IMR-90 (cell line): ENCODE data around the gene KICS2. TPM values are rescaled to one million over a fixed set of nuclear protein-coding genes. Genes with fewer than 3 reads are reported as not detected.

Experiments used
- ATAC-seq: fragments of 200-7000 bp; cut with Tn5 transposase; 2 replicates; pipeline ENCODE4 v1.9.1; 2020; ENCODE audit warnings: low read depth, mild to moderate bottlenecking, moderate library complexity
- BruUV-seq: library from RNA; stranded (reverse); fragments of 400-500 nt; replicated peaks from 2 replicates; lab custom pipeline; 2021; lab: Mats Ljungman, UMichigan
- CTCF ChIA-PET: fragments of 300-600 bp; formaldehyde crosslinking; extraction: SDS; loops from one replicate; lab custom pipeline; 2021; ENCODE audit warnings: antibody characterized with exemption; lab: Yijun Ruan, JAX
- POLR2A ChIA-PET: fragments of 300-600 bp; sonication (Branson Sonifier 250); formaldehyde crosslinking; loops from one replicate; lab custom pipeline; 2022; ENCODE audit warnings: antibody characterized with exemption; ENCODE audit not compliant: unreplicated experiment; lab: Charles Lee
- DNase-seq: peaks from one replicate; pipeline ENCODE4 v3.0.0; 2013
- H2AFZ ChIP-seq: replicated peaks from 2 replicates; pipeline ENCODE3; 2013; ENCODE audit warnings: low read length, mild to moderate bottlenecking; ENCODE audit not compliant: poor library complexity
- H2AK5ac ChIP-seq: 2 replicates; pipeline ENCODE4 v1.6.1; 2013; ENCODE audit warnings: low read depth, low read length, inconsistent platforms
- H2AK9ac ChIP-seq: replicated peaks from 2 replicates; pipeline ENCODE3; 2013; ENCODE audit warnings: mild to moderate bottlenecking, low read depth, low read length, moderate library complexity; ENCODE audit not compliant: poor library complexity
- H2BK120ac ChIP-seq: 2 replicates; pipeline ENCODE4 v1.6.1; 2013; ENCODE audit warnings: low read depth, low read length, inconsistent platforms
- H2BK15ac ChIP-seq: 3 replicates; pipeline ENCODE4 v1.6.1; 2013; ENCODE audit warnings: low read depth, low read length, inconsistent platforms
- H2BK20ac ChIP-seq: 2 replicates; pipeline ENCODE4 v1.6.1; 2013; ENCODE audit warnings: low read depth, mild to moderate bottlenecking, inconsistent platforms, low read length, moderate library complexity
- H2BK5ac ChIP-seq: 2 replicates; pipeline ENCODE4 v1.6.1; 2013; ENCODE audit warnings: mild to moderate bottlenecking, low read depth, low read length, inconsistent platforms; ENCODE audit not compliant: poor library complexity, severe bottlenecking
- H3K14ac ChIP-seq: replicated peaks from 2 replicates; pipeline ENCODE4 v1.6.1; 2013; ENCODE audit warnings: low read depth, low read length, inconsistent platforms
- H3K18ac ChIP-seq: 2 replicates; pipeline ENCODE4 v1.6.1; 2013; ENCODE audit warnings: low read depth, low read length, control low read depth
- H3K23ac ChIP-seq: 2 replicates; pipeline ENCODE4 v1.6.1; 2013; ENCODE audit warnings: low read depth, low read length, inconsistent platforms
- H3K27ac ChIP-seq: 2 replicates; pipeline ENCODE4 v1.5.1; 2013; ENCODE audit warnings: mild to moderate bottlenecking, control low read depth, low read length; ENCODE audit not compliant: insufficient read depth
- H3K27me3 ChIP-seq: 2 replicates; pipeline ENCODE4 v1.6.1; 2013; ENCODE audit warnings: low read length; ENCODE audit not compliant: control insufficient read depth, insufficient read depth
- H3K36me3 ChIP-seq: 2 replicates; pipeline ENCODE4 v1.6.1; 2013; ENCODE audit warnings: low read length, mixed read lengths; ENCODE audit not compliant: control insufficient read depth, insufficient read depth
- H3K4ac ChIP-seq: 2 replicates; pipeline ENCODE4 v1.6.1; 2013; ENCODE audit warnings: low read depth, low read length, inconsistent platforms
- H3K4me1 ChIP-seq: 2 replicates; pipeline ENCODE4 v1.6.1; 2013; ENCODE audit warnings: low read length, mixed read lengths; ENCODE audit not compliant: control insufficient read depth, insufficient read depth
- H3K4me2 ChIP-seq: 2 replicates; pipeline ENCODE4 v1.6.1; 2013; ENCODE audit warnings: low read depth, mild to moderate bottlenecking, control low read depth, low read length, moderate library complexity
- H3K4me3 ChIP-seq: 2 replicates; pipeline ENCODE4 v1.5.1; 2013; ENCODE audit warnings: low read depth, mild to moderate bottlenecking, control low read depth, low read length, moderate library complexity; ENCODE audit not compliant: insufficient read depth
- H3K56ac ChIP-seq: 2 replicates; pipeline ENCODE4 v1.6.1; 2013; ENCODE audit warnings: low read length, inconsistent platforms; ENCODE audit not compliant: insufficient read depth; ENCODE audit errors: extremely low read depth
- H3K79me1 ChIP-seq, 2 experiments: 2 replicates each; pipeline ENCODE4 v1.6.1; 2013; ENCODE audit warnings: low read length in 2 of 2, inconsistent platforms in 1 of 2, low read depth in 1 of 2
- H3K9ac ChIP-seq: 2 replicates; pipeline ENCODE4 v1.6.1; 2013; ENCODE audit warnings: low read depth, low read length, control low read depth
- H3K9me1 ChIP-seq: 2 replicates; pipeline ENCODE4 v1.6.1; 2013; ENCODE audit warnings: low read length, inconsistent platforms; ENCODE audit not compliant: insufficient read depth
- H3K9me3 ChIP-seq: 2 replicates; pipeline ENCODE4 v1.6.1; 2013; ENCODE audit warnings: low read length; ENCODE audit not compliant: control insufficient read depth, insufficient read depth
- H4K20me1 ChIP-seq: 2 replicates; pipeline ENCODE4 v1.6.1; 2013; ENCODE audit warnings: low read length, inconsistent platforms; ENCODE audit not compliant: insufficient read depth
- H4K5ac ChIP-seq: 2 replicates; pipeline ENCODE4 v1.6.1; 2013; ENCODE audit warnings: mild to moderate bottlenecking, low read depth, low read length, control low read depth
- H4K8ac ChIP-seq, 2 experiments: 2 replicates each; pipeline ENCODE4 v1.6.1; 2013; ENCODE audit warnings: low read depth in 2 of 2, low read length in 2 of 2, control low read depth in 1 of 2, inconsistent platforms in 1 of 2
- H4K91ac ChIP-seq: 2 replicates; pipeline ENCODE4 v1.6.1; 2013; ENCODE audit warnings: low read depth, low read length, inconsistent platforms; ENCODE audit not compliant: insufficient read depth
- BHLHE40 ChIP-seq: fragments of 150-350 bp; IDR thresholded peaks from 2 replicates; pipeline ENCODE4 v1.6.1; 2016; ENCODE audit warnings: mild to moderate bottlenecking, low read depth, low read length
- CHD1 ChIP-seq: IDR thresholded peaks from 2 replicates; pipeline ENCODE4 v1.6.1; 2012; ENCODE audit warnings: low read depth, low read length, improper control_type of control experiment
- MAFK ChIP-seq: IDR thresholded peaks from 2 replicates; pipeline ENCODE4 v1.6.1; 2012; ENCODE audit warnings: low read depth, low read length, improper control_type of control experiment
- MXI1 ChIP-seq: IDR thresholded peaks from 2 replicates; pipeline ENCODE4 v1.6.1; 2012; ENCODE audit warnings: low read depth, mild to moderate bottlenecking, low read length, moderate library complexity, borderline replicate concordance
- NFE2L2 ChIP-seq: fragments of 150-350 bp; IDR thresholded peaks from 2 replicates; pipeline ENCODE4 v1.6.1; 2016; ENCODE audit warnings: low read depth, mild to moderate bottlenecking, low read length
- POLR2A ChIP-seq: IDR thresholded peaks from 2 replicates; pipeline ENCODE4 v1.6.1; 2012; ENCODE audit warnings: mild to moderate bottlenecking, low read depth, low read length
- RCOR1 ChIP-seq: IDR thresholded peaks from 2 replicates; pipeline ENCODE4 v1.6.1; 2012; ENCODE audit warnings: mild to moderate bottlenecking, low read length, improper control_type of control experiment; ENCODE audit not compliant: insufficient replicate concordance
- RFX5 ChIP-seq: IDR thresholded peaks from 2 replicates; pipeline ENCODE4 v1.8.0; 2012; ENCODE audit warnings: low read depth, mild to moderate bottlenecking, low read length, moderate library complexity
- SMC3 ChIP-seq: fragments of 150-350 bp; IDR thresholded peaks from 2 replicates; pipeline ENCODE4 v1.6.1; 2016; ENCODE audit warnings: low read depth, mild to moderate bottlenecking, antibody characterized with exemption, low read length, moderate library complexity
- WGBS, 2 experiments: methylation state at CpG; one replicate each; pipeline versions ENCODE4 v1.1.5 to v1.1.7; 2013; ENCODE audit warnings: missing lambda C conversion rate in 2 of 2; ENCODE audit not compliant: insufficient read length in 1 of 2; ENCODE audit errors: extremely low coverage in 2 of 2; 5-methylcytosine and 5-hydroxymethylcytosine counted together
- dilution Hi-C: fragments of 300-500 bp; cut with HindIII; formaldehyde crosslinking; loops from one replicate; pipeline ENCODE4 v1.14.3; 2018; ENCODE audit warnings: low sequenced_read_pairs; ENCODE audit not compliant: unreplicated experiment
- in situ Hi-C: fragments of 300-500 bp; cut with MboI; formaldehyde crosslinking; loops from 3 replicates; pipeline ENCODE4 v1.14.3; 2019; ENCODE audit warnings: low sequenced_read_pairs, inconsistent platforms, mixed read lengths
- intact Hi-C: fragments of 100-400 bp; cut with micrococcal nuclease; formaldehyde crosslinking; loops from 2 replicates; pipeline ENCODE4 v1.10.0; 2022
- polyA plus RNA-seq, 3 experiments: library from polyadenylated mRNA; depleted of rRNA; stranded (reverse); fragments of >200 nt; gene quantifications; 2 replicates each; pipeline ENCODE4 v1.2.3, GENCODE V29; 2012; ENCODE audit warnings: low replicate concordance in 1 of 3
- total RNA-seq: library from RNA; depleted of rRNA; stranded (reverse); fragments of >200 nt; gene quantifications from 2 replicates; pipeline ENCODE4 v1.2.3, GENCODE V29; 2012
- TF ChIP-seq, protein P1 (sequence below): conservative IDR thresholded peaks from 2 replicates; pipeline ENCODE4 v1.5.1; 2012; ENCODE audit warnings: mild to moderate bottlenecking, low read depth, low read length, improper control_type of control experiment

Gene KICS2
- total and polyA plus RNA-seq, 2 of the 4 experiments (the other 2 are of a cell fraction): 2.4 to 6.1 TPM

DNA sequence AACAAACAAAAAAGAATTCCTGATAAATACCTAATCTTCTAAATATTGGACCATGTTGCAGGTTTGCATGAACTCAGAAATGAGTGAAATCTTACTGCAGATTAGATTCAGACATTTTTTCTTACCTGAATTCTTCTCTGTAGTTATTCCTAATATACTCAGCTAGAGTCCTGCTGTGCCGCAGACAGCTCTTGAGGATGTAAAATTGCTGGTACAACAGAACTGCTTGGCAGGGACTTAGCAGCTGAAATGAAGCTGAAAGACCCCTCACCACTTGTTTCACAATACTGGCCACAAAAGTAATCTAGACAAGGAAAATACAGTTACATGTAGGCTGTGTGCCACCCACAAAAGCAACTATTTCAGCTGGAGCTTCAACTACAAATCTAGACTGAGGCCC, 48.3 kb upstream of the KICS2 start (continued):
- TF ChIP-seq, protein P1, sequence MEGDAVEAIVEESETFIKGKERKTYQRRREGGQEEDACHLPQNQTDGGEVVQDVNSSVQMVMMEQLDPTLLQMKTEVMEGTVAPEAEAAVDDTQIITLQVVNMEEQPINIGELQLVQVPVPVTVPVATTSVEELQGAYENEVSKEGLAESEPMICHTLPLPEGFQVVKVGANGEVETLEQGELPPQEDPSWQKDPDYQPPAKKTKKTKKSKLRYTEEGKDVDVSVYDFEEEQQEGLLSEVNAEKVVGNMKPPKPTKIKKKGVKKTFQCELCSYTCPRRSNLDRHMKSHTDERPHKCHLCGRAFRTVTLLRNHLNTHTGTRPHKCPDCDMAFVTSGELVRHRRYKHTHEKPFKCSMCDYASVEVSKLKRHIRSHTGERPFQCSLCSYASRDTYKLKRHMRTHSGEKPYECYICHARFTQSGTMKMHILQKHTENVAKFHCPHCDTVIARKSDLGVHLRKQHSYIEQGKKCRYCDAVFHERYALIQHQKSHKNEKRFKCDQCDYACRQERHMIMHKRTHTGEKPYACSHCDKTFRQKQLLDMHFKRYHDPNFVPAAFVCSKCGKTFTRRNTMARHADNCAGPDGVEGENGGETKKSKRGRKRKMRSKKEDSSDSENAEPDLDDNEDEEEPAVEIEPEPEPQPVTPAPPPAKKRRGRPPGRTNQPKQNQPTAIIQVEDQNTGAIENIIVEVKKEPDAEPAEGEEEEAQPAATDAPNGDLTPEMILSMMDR: no peak

DNA sequence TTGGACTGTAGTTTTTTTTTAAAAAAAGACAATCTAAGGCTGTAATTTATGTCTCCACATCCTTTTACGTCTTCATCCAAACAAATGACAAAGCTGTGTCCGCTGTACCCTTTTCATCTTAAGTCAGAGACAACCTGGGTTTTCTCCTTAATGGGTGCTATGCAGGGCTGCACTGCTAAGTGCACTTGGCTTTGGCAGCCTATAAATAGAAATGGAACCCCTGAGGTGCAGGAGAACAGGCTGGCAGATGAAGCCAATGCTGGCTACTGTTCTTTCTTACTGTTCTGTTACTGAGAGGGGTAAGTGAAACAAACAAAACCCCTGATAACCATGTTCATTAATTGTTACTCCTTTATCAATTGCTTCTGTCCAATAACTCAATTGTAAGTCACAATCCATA, 47.1 kb upstream of the KICS2 start:
- no peak overlapping the region for H4K8ac ChIP-seq
- H2AFZ ChIP-seq: no peak overlapping the region
- H2BK15ac ChIP-seq: no peak overlapping the region
- no peak overlapping the region for H3K27ac ChIP-seq
- no peaks in the 10 kb centered on the region for H3K9me3 ChIP-seq
- no peak for ATAC-seq
- H2BK5ac ChIP-seq: no peak overlapping the region
- peaks cover 13% of the 10 kb centered on the region for H3K27me3 ChIP-seq
- H3K9ac ChIP-seq: no peak overlapping the region
- no peak overlapping the region for H3K23ac ChIP-seq
- H3K36me3 ChIP-seq: no peaks in the 10 kb centered on the region
- ChIA-PET POLR2A (no interaction called here), CTCF (no interaction called here)
- H3K4me3 ChIP-seq: no peak overlapping the region
- no peak overlapping the region for H3K14ac ChIP-seq
- BruUV-seq: no TSS peak
- intact Hi-C loops: no loop called here
- no peak overlapping the region for H4K91ac ChIP-seq
- H4K20me1 ChIP-seq: no peaks in the 10 kb centered on the region
- DNase-seq: no peak
- WGBS, 2 experiments: no CpG with 5 or more reads among the region's 2 CpGs
- no peak overlapping the region for H3K18ac ChIP-seq
- no peak overlapping the region for H2BK120ac ChIP-seq
- TF ChIP-seq NFE2L2 (no peak), RFX5 (no peak), BHLHE40 (no peak), MAFK (no peak), SMC3 (no peak), MXI1 (no peak), POLR2A (no peak), CHD1 (no peak), RCOR1 (no peak)
- TF ChIP-seq, protein P1: no peak
- H3K9me1 ChIP-seq: no peaks in the 10 kb centered on the region; the same call in 1 of the 2 replicates
- no peak overlapping the region for H4K5ac ChIP-seq
- no peak overlapping the region for H2AK9ac ChIP-seq
- no peaks in the 10 kb centered on the region for H3K79me1 ChIP-seq
- dilution Hi-C loops: loop anchor here (25.0 kb wide), 1 partner anchor 432 kb away; the partner anchor contains the start of gene SRGAP1
- H3K56ac ChIP-seq: no peak overlapping the region
- no peak overlapping the region for H3K4me2 ChIP-seq
- H3K4me1 ChIP-seq: no peaks in the 10 kb centered on the region
- no peak overlapping the region for H3K4ac ChIP-seq
- no peak overlapping the region for H2AK5ac ChIP-seq
- no peak overlapping the region for H2BK20ac ChIP-seq
- in situ Hi-C loops: no loop called here
